OCI-M1 (cell line): ENCODE results near the gene CRIP2.
A peak's percentile ranks its signal among the peaks of the same experiment; 100 is the strongest.

Experiments used
- DNase-seq: peaks from one replicate; lab custom pipeline; 2025; lab: John Stamatoyannopoulos, UW

CRIP2 gene

GRCh38 chr14:105474483-105475268, at the start of gene CRIP2:
TSS of gene CRIP2 (plus strand) at chr14:105474821. CDS start at chr14:105474863, 42 bp downstream.
- DNase-seq = peak; percentile 26

DNA sequence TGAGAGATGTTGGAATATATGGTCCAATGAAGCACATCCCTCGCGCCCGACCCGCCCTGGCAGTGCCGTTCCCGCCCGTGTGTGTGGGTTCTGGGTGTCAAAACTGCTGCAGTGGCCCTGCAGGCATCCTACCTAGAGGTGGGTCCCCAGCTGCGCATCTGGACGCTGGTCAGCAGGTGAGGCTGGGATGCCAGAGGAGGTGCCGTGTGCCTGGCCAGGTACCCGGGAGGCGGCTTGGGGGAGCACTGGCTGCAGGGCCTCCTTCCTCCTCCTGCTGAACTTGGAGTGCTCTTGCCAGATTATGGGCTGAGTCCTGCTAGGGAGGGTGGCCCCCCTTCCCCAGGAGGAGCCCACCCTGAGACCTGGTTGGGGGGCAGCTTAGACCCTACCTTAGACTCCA, 49.8 kb upstream of the CRIP2 start:
- no peak for DNase-seq

DNA sequence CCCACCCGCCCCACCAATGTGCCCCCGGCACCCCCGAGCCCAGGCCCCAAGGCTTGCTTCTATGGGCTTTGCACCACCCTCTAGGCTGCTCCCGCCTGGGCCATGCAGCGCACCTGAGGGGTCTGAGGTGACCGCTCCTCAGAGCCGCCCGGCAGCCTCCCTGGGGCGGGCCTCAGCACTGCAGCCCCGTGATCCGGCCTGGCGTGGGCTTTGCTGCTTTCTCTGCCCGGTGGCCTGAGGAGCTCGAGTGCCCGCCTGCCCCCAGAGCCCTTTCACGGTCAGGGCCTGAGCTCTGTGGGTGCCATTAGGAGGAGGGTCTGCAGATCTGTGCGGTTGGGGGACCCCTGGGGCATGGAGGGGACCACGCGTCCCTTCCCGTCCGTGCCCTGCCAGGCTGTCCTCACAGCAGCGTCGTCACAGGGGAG, 48.8 kb upstream of the CRIP2 start:
- DNase-seq = no peak

- no peak for DNase-seq
Observed at GRCh38 chr14:105426416-105427130, 48.0 kb upstream of the CRIP2 start.

DNA sequence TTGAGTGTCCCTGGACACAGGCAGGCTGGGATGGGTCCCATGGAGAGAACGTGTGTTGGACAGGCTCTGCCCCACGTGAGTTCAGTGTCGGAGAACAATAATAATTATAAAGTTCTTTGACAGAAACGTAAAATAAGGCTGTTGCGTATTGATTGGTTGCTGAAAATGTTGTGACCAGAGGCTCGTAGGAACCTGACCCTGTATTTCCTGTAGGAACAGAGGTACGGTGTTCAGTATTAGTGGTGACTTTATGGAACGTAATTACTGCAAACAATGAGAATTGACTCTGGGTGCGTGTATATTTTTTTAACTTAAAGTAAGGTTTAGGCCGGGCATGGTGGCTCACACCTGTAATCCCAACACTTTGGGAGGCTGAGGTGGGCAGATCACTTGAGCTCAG, 47.2 kb upstream of the CRIP2 start:
- DNase-seq = no peak

GRCh38 chr14:105427936-105428485, 46.6 kb upstream of the CRIP2 start:
- DNase-seq = no peak

DNA sequence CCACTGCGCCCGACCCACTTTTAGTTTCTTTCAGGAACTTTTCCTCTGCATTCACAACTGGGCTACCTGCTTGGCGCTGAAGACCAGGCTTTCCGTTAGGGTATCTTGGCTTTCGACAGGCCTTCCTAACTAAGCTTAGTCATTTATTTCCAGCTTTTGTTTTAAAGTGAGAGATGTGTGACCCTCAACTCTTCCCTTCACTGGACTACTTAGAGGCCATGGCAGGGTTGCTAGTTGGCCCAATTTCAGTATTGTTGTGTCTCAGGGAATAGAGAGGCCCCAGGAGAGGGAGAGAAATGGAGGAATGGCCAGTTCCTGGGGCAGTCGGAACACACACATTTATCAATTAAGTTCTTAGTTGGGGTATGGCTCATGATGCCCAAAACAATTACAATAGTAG, 44.6 kb upstream of the CRIP2 start:
- no peak for DNase-seq

DNA sequence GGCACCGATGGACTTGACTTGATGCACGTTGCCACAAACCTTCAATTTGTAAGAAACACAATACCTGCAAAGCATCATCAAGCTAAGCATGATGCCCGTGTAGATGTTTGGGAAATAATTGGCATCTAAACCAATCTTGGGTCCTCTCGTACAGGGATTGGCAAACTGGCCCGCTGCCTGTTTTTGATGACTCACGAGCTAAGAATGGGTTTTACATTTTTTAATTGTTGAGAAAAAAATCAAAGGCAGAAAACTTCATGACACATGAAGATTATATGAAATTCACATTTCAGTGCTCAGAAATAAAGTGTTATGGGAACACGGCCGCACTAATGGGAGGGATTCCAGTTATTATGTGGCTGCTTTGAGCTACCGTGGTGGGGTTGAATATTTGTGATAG, 44.1 kb upstream of the CRIP2 start:
- no peak for DNase-seq

- no peak for DNase-seq
Observed at GRCh38 chr14:105431256-105431655, 43.4 kb upstream of the CRIP2 start.

GRCh38 chr14:105432657-105433056, 42.0 kb upstream of the CRIP2 start:
- no peak for DNase-seq

- no peak for DNase-seq
Observed at GRCh38 chr14:105433161-105433605, 41.4 kb upstream of the CRIP2 start.

- no peak for DNase-seq
Observed at GRCh38 chr14:105436402-105436801, 38.2 kb upstream of the CRIP2 start.

DNA sequence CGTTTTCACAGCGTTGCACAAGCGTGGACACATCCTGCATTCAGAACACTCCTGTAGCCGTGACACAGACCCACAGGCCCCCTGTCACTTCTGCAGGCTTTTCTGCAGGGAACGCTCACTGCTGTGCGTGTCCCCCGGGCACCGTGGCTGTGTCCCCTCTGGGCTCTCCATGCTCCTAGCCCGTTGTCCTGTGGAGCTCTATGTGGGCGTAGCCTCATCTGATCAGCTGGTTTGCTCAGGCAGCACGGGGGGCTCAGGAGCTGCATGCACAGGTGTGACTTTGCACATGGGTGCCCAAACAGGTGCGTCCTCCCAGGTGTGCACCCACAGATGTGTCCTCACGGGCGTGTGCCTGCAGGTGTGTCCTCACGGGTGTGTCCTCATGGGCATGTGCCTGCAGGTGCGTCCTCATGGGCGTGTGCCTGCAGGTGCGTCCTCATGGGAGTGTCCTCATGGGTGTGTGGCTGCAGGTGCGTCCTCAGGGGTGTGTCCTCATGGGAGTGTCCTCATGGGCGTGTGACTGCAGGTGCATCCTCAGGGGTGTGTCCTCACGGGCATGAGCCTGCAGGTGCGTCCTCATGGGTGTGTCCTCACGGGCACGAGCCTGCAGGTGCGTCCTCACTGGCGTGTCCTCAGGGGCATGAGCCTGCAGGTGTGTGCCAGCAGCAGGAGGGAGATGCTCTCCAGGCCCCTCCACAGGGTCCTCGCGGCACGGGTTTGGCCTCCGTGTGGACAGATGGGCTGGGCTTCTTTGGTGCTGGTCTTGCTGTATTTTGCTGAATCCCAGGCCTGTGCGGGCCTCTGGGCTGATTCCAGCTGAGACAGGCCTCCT, 37.5 kb upstream of the CRIP2 start:
- DNase-seq = no peak

- no peak for DNase-seq
Observed at GRCh38 chr14:105437723-105438500, 36.7 kb upstream of the CRIP2 start.

DNA sequence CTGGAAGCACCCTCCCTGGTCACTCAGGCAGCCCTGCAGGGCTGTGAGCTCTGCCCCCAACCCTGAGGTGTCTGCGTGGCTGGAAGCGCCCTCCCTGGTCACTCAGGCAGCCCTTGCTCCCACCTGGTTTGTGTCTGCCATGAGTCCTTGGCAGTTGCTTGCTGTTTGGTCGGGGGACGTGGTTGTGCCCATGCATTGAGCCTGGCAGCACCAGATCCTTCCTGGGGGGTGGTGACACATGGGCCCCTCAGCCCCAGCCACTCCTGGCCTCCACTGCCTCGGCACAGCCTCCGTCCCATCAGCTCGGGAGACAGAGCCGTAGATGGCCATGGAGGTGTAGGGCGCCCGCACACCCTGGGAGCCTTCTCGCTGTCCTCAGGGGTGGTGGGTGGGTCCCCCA, 35.4 kb upstream of the CRIP2 start:
- no peak for DNase-seq

DNA sequence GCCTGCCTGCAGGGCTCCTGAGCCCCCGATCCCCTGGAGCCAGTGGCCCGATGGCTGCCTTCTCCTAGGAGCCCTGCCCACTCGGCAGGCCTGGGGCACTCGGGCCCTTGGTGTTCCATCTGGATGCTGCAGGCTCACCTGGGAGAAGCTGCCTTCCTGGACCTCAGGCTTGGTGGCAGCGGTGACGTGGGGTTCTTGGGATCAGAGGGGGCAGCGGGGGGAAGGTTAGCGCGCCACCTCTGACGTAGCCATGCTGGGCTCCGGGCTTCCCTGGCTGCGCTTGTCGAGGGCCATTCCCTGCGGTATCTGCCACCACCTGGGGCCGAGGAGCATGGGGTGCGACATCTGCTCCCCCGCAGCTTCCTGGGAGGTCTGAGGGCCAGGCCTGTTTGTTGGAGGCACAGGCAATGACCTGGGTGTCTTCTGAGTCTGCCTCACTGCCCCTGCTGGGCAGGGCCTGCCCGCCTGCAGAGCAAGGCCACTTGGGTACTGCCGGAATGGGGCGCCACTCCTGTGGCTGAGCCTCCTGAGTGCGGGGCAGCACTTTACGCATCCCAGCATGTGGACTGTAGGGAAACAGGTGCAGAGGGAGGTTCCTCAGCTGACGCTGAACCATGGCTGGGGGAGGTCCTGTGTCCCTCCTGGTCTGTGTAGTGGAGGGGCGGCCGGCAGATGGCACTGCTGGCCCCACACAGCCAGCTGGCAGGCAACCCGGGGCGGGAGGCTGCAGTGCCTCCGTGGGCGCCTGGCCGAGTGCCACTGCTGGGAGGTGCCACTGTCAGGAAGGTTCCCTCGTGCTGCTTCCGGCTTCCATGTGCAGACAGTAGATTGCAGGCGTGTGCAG, 34.7 kb upstream of the CRIP2 start:
- DNase-seq = no peak

DNA sequence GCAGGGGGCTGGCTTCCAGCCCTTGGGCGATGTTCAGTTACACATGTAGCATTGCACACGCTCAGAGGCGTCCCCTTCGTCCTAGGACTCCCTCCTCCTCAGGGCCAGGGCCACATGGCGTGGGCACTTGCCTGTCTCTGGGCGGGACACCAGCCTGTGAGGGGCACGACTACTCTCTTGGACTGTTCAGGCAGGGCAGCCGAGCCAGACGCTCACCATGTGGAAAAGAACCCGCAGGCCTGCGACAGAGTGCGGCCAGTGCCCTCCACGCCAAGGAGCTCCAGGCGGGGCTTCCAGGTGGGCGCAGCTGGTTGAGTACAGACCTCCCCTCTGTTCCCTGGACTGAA, 34.1 kb upstream of the CRIP2 start:
- DNase-seq = no peak

- DNase-seq = no peak
Observed at GRCh38 chr14:105440992-105441391, 33.6 kb upstream of the CRIP2 start.

DNA sequence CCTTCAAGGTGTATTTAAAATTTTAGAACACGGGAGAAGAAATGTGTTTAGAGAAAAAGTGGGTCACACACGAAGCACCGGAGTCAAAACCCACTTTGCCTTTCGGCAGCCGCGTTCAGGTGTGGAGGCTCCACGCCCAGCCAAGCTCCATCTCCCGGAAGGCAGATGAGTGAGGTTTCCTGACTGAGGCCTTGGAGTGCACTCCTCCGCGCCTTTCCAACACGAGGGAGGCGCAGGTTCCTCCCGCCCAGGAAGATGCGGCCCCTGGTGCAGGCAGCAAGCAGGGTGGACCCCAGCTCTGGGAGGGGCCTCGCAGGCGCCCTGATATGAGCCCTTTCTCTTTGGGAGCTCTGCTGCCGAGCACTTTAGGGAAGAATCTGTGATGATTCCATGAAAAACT, 32.5 kb upstream of the CRIP2 start:
- DNase-seq = no peak

GRCh38 chr14:105442834-105443233, 31.8 kb upstream of the CRIP2 start:
- DNase-seq = no peak

DNA sequence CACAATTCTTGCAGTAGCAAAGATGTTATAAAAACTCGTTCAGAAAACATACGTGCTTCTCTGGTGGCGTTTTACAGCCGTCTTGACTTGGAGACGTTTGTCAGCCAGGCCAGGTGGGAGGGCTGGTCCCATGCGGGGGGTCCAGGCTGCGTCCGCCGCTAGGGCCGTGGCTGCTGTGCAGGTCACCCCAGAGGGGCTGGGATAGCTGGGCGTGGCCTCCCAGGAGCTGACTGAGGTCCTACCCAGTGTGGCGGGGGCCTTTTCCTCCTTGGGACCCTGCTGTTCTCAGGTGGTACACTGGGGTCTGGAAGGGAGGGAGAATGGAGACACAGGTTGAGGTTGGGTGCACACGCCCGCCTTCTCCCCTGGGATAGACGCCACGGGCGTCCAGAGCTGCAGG, 29.8 kb upstream of the CRIP2 start:
- DNase-seq = no peak
